ENCODE results near the gene GARNL3.

Gene GARNL3

DNA sequence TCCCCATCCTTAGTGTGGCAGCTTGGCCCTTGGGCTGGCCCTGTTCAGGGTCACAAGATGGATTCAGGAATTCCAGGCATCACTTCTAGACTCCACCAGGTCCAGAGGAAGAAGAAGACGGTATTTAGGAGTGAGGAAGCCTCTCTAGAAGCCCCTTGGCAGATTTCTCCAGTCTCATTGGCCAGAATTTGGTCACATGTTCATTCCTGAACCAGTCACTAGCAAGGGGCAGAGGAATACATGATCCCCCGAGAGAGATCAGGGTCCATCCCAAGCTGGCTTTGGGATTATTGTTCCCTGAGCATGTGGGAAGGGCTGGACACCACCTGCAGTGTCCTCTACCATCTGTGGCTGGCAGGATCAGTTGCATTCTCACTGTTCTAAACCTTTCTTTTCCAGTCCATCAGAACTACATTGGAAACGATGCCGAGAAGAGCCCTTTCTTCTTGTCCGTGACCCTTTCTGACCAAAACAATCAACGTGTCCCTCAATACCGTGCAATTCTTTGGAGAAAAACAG, 48.5 kb downstream of the GARNL3 start:
- no peak for DNase-seq (ENCODE audit: low read depth)

DNA sequence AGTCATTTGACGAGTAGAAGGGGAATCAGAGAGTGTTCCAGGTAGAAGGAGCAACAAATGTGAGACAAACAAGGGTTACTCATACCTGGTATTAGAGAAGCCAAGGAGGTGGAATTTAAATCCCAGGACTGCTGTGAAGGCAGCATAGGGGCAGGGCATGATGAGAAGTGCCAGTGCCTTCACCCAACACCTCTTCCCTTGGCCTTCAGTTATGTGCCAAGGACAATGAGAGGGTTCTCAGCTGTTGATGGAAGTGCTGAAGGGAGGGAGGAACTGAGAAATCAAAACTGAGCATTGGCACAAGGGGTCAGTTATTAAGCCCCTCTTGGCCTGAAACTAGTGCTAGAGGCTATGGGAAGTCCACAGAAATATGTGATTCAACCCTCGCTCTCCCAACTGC, 50.3 kb downstream of the GARNL3 start:
- no peak for DNase-seq (ENCODE audit: low read depth)

GRCh38 chr9:127316586-127317323, 52.2 kb downstream of the GARNL3 start:
- no peak for DNase-seq (ENCODE audit: low read depth)

- no peak for DNase-seq (ENCODE audit: low read depth)
Observed at GRCh38 chr9:127318651-127319167, 54.1 kb downstream of the GARNL3 start.

- DNase-seq (ENCODE audit: low read depth) = no peak
Observed at GRCh38 chr9:127319366-127320114, 55.0 kb downstream of the GARNL3 start.

DNA sequence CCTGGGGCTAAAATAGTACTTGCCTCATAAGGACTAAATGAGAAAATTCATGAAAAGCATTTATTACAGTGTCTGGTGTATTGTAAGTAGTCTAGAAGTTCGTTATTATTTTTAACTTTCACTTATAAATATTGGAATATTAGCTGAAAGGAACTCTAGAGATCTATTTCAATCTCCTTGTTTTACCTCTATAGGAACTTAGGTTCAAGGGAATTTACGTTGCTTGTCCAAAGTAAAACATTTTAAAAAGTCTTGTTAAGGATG, 55.5 kb downstream of the GARNL3 start:
- DNase-seq (ENCODE audit: low read depth) = no peak

GRCh38 chr9:127323393-127323792, 58.8 kb downstream of the GARNL3 start:
- DNase-seq (ENCODE audit: low read depth) = no peak

GRCh38 chr9:127330501-127330900, 65.9 kb downstream of the GARNL3 start:
- DNase-seq (ENCODE audit: low read depth) = no peak

DNA sequence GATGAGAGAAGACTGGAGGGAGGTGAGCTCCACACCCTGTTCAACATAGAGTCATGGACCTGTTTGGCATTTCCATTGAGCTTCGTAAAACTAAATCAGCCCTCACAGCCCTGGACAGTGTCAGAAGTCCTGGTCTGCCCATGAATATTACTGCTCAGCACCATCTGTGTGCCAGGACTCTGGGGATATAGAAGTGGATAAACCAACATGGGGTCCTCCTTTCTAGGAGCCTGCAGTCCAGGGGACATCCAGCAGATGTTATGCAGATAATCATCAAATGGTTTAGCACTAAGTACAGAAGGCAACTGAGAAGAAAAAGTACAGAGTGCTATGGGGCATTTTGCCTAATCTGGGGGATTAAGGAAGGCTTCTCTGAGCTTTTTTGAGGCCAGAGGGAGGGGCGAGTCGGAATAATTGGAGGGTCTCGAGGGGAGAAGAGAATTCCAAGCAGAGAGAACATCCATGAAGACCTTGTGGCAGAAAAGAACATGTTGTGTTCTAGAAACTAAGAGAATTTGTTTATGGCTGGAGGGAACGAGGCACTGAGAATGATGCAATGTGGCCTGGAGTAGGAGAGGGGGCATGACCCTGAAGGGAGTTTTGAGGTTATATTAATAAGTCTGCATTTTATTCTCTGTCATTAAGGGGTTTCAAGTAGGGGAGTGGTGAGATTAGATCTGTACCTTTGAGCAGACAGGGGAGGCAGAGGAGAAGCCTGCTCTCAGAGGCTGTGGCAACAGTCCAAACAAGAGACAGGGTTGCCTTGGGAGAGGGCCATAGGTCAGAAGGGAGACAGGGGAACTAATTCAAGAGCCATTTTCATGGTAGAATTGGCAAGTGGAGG, 68.9 kb downstream of the GARNL3 start:
- no peak for DNase-seq (ENCODE audit: low read depth)

- no peak for DNase-seq (ENCODE audit: low read depth)
Observed at GRCh38 chr9:127334725-127335124, 70.2 kb downstream of the GARNL3 start.

GRCh38 chr9:127336086-127336485, 71.5 kb downstream of the GARNL3 start:
- DNase-seq (ENCODE audit: low read depth) = no peak

- DNase-seq (ENCODE audit: low read depth) = no peak
Observed at GRCh38 chr9:127336506-127337352, 72.2 kb downstream of the GARNL3 start.

DNA sequence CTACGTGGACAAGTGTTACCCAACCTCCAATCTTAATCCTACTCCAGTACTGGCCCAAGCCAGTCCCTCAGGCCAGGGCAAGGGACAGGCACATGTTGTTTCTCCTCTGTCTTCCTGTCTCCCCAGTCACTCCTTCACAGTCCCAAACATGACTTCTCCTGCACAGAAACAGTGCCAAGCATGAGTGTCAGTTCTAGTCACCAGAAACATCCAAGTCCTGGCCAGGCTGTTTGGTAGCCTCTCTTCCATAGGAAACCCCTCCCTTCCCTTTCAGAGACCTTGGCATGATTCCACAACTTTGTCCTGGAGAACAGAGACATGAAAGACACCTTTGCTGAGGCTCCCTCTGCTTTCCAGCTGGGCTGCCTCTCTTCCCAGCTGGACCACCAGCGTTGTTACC, 76.1 kb downstream of the GARNL3 start:
- DNase-seq (ENCODE audit: low read depth) = no peak

DNA sequence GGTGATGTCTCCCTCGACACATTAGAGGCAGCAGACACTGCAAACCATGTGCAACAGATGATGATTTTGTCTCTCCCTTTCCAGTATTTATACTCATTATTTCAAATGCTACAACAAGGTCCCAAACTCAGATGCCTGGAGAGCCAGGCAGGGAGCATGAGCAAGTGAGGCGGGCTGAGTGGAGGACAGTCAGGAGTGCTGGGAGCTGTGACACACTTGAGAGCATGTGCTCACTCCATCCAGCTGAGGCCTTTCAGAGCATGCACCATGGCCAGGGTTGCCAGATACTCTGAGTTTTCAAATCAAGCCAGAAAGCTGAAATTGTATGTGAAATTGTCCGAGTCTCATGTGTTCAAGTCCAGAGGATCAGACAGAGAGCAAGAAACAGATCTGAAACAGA, 76.6 kb downstream of the GARNL3 start:
- DNase-seq (ENCODE audit: low read depth) = no peak

DNA sequence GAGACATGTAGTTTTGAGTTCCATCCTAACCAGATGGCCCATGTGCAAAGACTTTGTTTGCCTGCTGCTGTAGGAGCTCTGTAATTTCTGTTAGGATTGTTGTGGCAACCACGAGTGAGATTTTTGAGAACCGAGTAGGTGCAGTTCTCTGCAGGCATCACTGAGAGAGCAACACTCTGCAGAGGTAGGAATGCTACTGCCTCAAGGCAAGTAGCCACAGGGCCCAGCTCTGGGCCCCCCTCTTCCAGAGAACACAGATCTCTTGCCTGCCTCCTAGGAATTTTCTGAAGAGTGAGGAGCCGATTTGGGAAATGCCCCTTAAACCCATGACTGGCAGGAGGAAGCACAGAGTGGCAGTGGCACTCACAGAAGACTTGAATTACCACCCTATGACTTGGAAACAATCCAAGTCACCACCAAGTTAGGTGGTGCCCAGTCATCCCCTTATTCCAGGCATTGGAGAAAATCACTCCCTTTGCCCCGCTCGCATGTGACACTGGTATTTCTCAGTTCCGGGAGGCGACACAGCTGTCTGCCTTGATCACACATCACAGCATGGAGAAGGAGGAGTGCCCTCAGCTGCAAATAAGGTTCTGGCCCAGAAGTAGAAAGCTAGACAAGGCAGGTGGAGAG, 79.9 kb downstream of the GARNL3 start:
- DNase-seq (ENCODE audit: low read depth) = no peak

DNA sequence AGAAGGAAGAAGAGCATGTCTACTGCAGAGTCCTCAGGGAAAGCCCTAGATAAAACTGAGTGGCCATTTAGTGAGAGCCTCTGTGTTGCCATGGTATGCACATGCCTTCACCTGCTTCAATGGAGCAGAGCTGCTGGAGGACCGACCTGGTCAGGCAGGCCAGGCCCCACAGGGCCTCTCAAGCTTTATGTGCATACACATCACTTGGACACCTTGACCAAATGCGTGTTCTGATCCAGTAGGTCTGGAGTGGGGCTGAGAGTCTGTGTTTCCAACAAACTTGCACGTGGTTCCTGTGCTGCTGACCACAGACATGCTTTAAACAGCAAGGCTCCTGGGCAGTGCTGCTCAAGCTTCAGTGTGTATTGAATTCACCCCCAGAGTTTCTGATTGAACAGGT, 81.0 kb downstream of the GARNL3 start:
- no peak for DNase-seq (ENCODE audit: low read depth)

- no peak for DNase-seq (ENCODE audit: low read depth)
Observed at GRCh38 chr9:127346584-127346983, 82.0 kb downstream of the GARNL3 start.

GRCh38 chr9:127347831-127348776, 83.5 kb downstream of the GARNL3 start:
- DNase-seq (ENCODE audit: low read depth) = no peak

- DNase-seq (ENCODE audit: low read depth) = no peak
Observed at GRCh38 chr9:127349483-127350113, 85.0 kb downstream of the GARNL3 start.

All from stimulated activated CD8-positive, alpha-beta memory T cell treated with anti-CD3 and anti-CD28 coated beads, Interleukin-12 subunit alpha, Interleukin-12 subunit beta, amount 100 ng/mL, for 4 hours (primary cell).